Measurements from ENCODE around the gene LOC101059915.

The LOC101059915 gene

GRCh38 chrX:71618787-71619186, 48.6 kb upstream of the LOC101059915 start:
- no peak overlapping the region for H3K27ac ChIP-seq (ENCODE audit: insufficient read length, low read depth, low read length)
- no peaks in the 10 kb centered on the region for H3K79me2 ChIP-seq (ENCODE audit: insufficient read depth, low read length)
- no peak overlapping the region for H3K23ac ChIP-seq (ENCODE audit: insufficient read length, low read depth, low read length)
- H2BK20ac ChIP-seq (ENCODE audit: low read depth, low read length, poor library complexity, severe bottlenecking), result no peak overlapping the region
- no peak overlapping the region for H2AFZ ChIP-seq (ENCODE audit: low read length)
- H3K9ac ChIP-seq (ENCODE audit: extremely low read depth, insufficient read length, low read length), result no peak overlapping the region
- H3K4ac ChIP-seq (ENCODE audit: low read depth, low read length), result no peak overlapping the region
- no peak overlapping the region for H4K91ac ChIP-seq (ENCODE audit: insufficient read length, low read depth, low read length)
- no peak overlapping the region for H4K8ac ChIP-seq (replicated peaks; ENCODE audit: insufficient read length, low read depth, low read length)
- H3K36me3 Mint-ChIP-seq (ENCODE audit: insufficient read depth in 1 of 3, low read depth in 3 of 3), result peaks cover 0 to 13% (median 8%) of the 10 kb centered on the region in 3 experiments; a peak in 5 of 7 replicates
- H4K5ac ChIP-seq (ENCODE audit: insufficient read length, low read depth, low read length), result no peak overlapping the region
- H3K14ac ChIP-seq (ENCODE audit: insufficient read depth, low read length), result no peak overlapping the region
- H3K27ac Mint-ChIP-seq, result peak overlapping the region in 1 of 3 experiments; percentile 49; a peak in 1 of 7 replicates
- no peaks in the 10 kb centered on the region for H3K27me3 ChIP-seq (ENCODE audit: insufficient read depth, low read length)
- no peak overlapping the region for H3K56ac ChIP-seq (ENCODE audit: insufficient read length, low read depth, low read length)
- H3K27me3 Mint-ChIP-seq (ENCODE audit: low read depth), result no peaks in the 10 kb centered on the region
- peaks cover 68 to 87% of the 10 kb centered on the region in 2 experiments for H3K9me3 Mint-ChIP-seq
- peaks cover 33% of the 10 kb centered on the region for H3K9me3 ChIP-seq (ENCODE audit: control insufficient read depth, low read depth, low read length)
- no peak overlapping the region for H3T11ph ChIP-seq (ENCODE audit: low read length)
- no peak overlapping the region for H3K18ac ChIP-seq (ENCODE audit: insufficient read length, low read depth, low read length)
- no peaks in the 10 kb centered on the region for H3K23me2 ChIP-seq (ENCODE audit: insufficient read length, low read depth, low read length, poor library complexity, severe bottlenecking)
- no peaks in the 10 kb centered on the region for H3K4me1 ChIP-seq (ENCODE audit: insufficient read depth, low read length)
- H3K4me2 ChIP-seq (ENCODE audit: insufficient read depth, insufficient read length, low read length), result no peak overlapping the region
- H3K4me1 Mint-ChIP-seq, result 0 out of 4 replicates have a peak, but pooled peaks cover 0 to 12% of the 10 kb centered on the region in 2 experiments
- no peak for DNase-seq
- no CpG with 5 or more reads among the region's 3 CpGs for WGBS (ENCODE audit: extremely low coverage, insufficient read length, low lambda C conversion rate)
- no peak overlapping the region for H2BK120ac ChIP-seq (ENCODE audit: low read depth, low read length, poor library complexity, severe bottlenecking)
- H4K20me1 ChIP-seq (ENCODE audit: control insufficient read depth, insufficient read depth, insufficient read length), result no peaks in the 10 kb centered on the region
- no peak overlapping the region for H3K4me3 Mint-ChIP-seq
- H2AK5ac ChIP-seq (ENCODE audit: insufficient read length, low read length), result no peak overlapping the region
- H2BK15ac ChIP-seq (ENCODE audit: low read depth, low read length), result no peak overlapping the region
- H2BK12ac ChIP-seq (ENCODE audit: insufficient read length, low read depth, low read length), result no peak overlapping the region
- no peaks in the 10 kb centered on the region for H3K79me1 ChIP-seq (ENCODE audit: insufficient read depth, low read depth, low read length, poor library complexity, severe bottlenecking)
- no peak overlapping the region for H2BK5ac ChIP-seq (ENCODE audit: insufficient read length, low read length)
- TF ChIP-seq, protein P1, sequence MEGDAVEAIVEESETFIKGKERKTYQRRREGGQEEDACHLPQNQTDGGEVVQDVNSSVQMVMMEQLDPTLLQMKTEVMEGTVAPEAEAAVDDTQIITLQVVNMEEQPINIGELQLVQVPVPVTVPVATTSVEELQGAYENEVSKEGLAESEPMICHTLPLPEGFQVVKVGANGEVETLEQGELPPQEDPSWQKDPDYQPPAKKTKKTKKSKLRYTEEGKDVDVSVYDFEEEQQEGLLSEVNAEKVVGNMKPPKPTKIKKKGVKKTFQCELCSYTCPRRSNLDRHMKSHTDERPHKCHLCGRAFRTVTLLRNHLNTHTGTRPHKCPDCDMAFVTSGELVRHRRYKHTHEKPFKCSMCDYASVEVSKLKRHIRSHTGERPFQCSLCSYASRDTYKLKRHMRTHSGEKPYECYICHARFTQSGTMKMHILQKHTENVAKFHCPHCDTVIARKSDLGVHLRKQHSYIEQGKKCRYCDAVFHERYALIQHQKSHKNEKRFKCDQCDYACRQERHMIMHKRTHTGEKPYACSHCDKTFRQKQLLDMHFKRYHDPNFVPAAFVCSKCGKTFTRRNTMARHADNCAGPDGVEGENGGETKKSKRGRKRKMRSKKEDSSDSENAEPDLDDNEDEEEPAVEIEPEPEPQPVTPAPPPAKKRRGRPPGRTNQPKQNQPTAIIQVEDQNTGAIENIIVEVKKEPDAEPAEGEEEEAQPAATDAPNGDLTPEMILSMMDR (conservative IDR thresholded peaks at IDR 0.05), result no peak
